Smooth muscle cell of the coronary artery (primary cell): ENCODE measurements around the gene NCOR2. TPM values are rescaled to one million over a fixed set of nuclear protein-coding genes. Genes with fewer than 3 reads are reported as not detected.

ENCODE experiments used
- total RNA-seq: library from RNA; depleted of rRNA; stranded (reverse); fragments of >200 nt; gene quantifications from 2 replicates; pipeline ENCODE4 v1.2.3, GENCODE V29; 2014; ENCODE audit warnings: low replicate concordance

NCOR2 gene
- total RNA-seq: 17.7 and 43.3 TPM in 2 replicates

DNA sequence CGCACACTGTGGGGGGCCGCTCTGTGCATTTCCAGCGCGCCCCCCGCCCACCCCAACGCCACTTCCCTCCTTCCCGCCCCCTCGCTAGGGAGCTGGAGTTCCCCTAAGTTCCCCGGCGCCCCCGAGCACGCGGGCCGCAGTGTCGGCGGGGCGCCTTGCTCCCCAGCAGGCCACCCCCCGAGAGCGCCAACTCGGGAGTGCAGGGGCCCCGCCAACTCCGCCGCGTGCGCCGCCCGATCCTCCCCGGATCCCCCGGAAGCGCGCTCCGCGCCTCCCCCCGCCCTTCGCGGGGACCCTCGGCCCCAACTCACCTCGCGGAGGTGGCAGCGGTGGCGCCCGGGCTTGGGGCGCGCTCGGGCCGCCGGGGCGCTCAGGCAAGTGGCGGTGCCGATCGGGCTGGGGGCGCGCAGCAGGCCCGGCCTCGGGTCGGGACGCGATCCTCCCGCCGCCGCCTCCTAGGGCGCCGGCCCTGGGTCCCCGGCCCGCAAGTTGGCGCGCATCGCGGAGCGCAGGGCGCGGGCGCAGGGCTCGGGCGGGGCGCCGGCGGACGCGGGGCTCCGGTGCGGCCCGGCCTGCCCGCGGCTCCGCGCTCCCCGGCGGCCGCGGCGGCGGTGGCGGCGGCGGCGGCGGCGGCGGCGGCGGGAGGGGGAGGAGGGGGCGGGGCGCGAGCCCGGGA is at the start of gene NCOR2:
Gene NCOR2 (minus strand): TSS at position 616 of the 676 bp plus-strand sequence. CDS start 72,361 bp downstream, outside the sequence.

